ENCODE results near the gene TRIM44.
"Not testable (repeated sequence)": the region's sequence is repeated elsewhere in the genome, so short reads cannot be mapped to it uniquely, and the experiment has no call there.

TRIM44 gene

DNA sequence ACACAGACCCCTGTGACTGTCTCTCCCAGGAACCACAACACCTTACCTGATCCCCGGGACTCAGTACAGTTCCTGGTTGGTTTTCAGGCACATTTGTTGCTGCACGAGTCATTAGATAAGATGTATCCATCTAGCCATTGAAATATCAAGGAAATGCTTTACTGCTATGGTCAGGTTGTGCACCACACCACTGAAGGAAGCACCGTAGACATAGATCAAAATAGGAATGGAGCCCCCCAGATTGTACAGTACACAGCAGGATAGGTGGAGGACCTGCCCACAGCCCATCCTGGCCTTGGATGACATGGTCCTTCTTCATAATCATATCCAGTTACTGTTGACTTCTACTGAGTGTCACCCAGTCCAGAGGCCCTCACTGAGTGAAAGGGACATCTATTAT, 195.3 kb downstream of the TRIM44 start:
- intact Hi-C loops (cut with micrococcal nuclease) = no loop called here
- Mint-ChIP-seq H3K4me3 (no peak overlapping the region), H3K27ac (no peak overlapping the region), H3K9me3 (no peaks in the 10 kb centered on the region), H3K27me3 (peaks cover 2% of the 10 kb centered on the region), H3K4me1 (ENCODE audit: low read depth) (no peaks in the 10 kb centered on the region), H3K36me3 (ENCODE audit: low read depth) (no peaks in the 10 kb centered on the region)

DNA sequence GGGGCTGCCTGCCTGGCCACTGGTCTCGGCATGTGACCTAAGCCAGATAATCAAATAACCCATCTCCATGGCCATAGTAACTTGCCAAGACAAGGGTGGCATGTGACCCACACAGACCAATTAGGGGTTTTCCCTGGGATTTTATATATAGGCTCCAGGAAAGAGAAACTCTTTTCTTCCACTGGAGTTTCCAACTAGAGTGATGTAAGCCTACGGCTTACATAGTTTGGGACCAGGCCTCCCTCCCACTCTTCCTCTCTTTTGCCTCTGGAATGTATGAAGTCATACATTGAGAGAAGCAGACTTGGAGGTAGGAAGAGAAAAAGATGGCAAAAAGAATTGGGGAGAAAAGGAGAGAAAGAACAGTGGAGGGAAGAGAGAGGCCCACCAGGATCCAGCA, 196.7 kb downstream of the TRIM44 start:
- H3K36me3 Mint-ChIP-seq (ENCODE audit: low read depth) = no peaks in the 10 kb centered on the region
- no peaks in the 10 kb centered on the region for H3K4me1 Mint-ChIP-seq (ENCODE audit: low read depth)
- intact Hi-C loops (cut with micrococcal nuclease) = no loop called here
- no peaks in the 10 kb centered on the region for H3K9me3 Mint-ChIP-seq
- H3K27ac Mint-ChIP-seq = no peak overlapping the region
- H3K4me3 Mint-ChIP-seq = no peak overlapping the region
- peaks cover 2% of the 10 kb centered on the region for H3K27me3 Mint-ChIP-seq

DNA sequence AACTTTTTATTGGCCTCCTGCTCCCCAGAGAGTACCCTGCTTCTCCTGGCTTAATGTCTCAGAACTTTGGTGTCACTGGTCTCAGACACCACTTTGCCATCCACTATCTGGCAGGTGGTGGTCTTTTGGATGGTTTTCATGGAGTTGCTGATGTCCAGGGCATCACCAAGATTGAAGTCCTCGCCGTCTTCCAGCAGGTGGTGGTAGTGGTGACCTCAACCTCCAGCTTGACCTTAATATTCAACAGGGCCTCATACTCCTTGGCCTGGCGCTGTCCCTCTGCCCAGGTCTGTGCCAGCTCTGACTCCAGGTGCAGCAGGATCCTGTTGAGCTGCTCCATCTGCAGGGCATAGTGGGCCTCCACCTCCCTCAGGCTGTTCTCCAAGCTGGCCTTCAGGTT, 197.6 kb downstream of the TRIM44 start:
- H3K27me3 Mint-ChIP-seq; H3K27ac Mint-ChIP-seq; H3K4me1 Mint-ChIP-seq (ENCODE audit: low read depth); H3K9me3 Mint-ChIP-seq; H3K4me3 Mint-ChIP-seq; H3K36me3 Mint-ChIP-seq (ENCODE audit: low read depth); intact Hi-C loops (cut with micrococcal nuclease): not testable (repeated sequence)

DNA sequence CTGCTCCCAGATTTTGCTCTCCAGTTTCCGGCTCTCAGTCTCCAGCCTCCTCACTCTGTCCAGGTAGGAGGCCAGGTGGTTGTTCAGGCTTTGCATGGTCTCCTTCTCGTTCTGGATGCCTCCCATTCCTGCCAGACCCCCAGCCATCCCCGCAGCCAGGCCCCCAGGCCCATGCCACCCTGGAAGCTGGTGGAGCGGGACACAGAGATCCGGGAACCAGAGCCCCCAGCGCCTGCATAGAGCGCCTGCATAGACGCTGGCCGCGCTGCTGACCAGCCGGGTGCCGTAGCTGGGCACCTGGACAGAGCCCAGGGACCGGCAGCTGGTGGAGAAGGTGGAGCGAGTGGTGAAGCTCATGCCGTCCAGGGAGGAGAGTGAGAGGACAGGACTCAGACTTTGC, 198.6 kb downstream of the TRIM44 start:
- Mint-ChIP-seq H3K4me1 (ENCODE audit: low read depth) (no peaks in the 10 kb centered on the region), H3K4me3 (no peak overlapping the region), H3K9me3 (no peaks in the 10 kb centered on the region), H3K36me3 (ENCODE audit: low read depth) (no peaks in the 10 kb centered on the region), H3K27me3 (peaks cover 2% of the 10 kb centered on the region), H3K27ac (no peak overlapping the region)
- intact Hi-C loops (cut with micrococcal nuclease) = no loop called here

DNA sequence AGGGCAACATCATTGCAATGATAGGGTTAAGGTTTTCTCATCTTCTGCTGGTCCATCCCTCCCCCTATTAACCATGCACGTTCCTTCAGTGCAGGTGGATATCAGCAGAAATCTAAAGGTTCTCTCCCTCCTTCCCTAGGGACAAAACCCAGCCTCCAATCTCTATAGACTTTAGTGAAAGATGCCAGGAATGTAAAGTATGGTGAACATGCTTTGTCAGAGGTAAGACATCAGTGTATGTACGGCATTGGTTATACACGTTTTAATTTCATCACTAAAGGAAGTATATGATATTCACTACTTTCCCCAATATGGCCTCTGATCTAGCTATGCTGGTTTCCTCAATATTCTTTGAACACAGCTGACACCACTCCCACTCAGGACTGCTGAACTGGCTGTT, 200.1 kb downstream of the TRIM44 start:
- H3K36me3 Mint-ChIP-seq (ENCODE audit: low read depth) = no peaks in the 10 kb centered on the region
- H3K27ac Mint-ChIP-seq = no peak overlapping the region
- no peak overlapping the region for H3K4me3 Mint-ChIP-seq
- intact Hi-C loops (cut with micrococcal nuclease) = no loop called here
- H3K9me3 Mint-ChIP-seq = peaks cover 3% of the 10 kb centered on the region
- peaks cover 2% of the 10 kb centered on the region for H3K27me3 Mint-ChIP-seq
- no peaks in the 10 kb centered on the region for H3K4me1 Mint-ChIP-seq (ENCODE audit: low read depth)

DNA sequence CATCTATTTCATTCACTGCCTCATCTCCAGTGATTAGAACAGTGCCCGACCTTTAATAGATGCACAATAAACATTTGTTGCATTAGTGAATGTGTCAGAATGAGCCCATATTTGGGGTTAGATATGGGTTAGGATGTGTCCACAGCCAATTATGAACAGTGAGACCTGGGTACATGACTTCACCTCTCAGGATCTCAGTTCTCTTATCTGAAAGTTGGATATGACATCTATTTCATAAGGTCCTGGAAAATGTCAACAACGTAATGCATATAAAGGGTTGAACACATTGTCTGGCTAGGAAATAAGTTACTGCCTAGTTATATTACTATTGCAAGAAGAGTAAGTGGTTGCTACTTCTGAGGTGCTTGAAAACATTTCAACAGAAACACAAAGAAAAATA, 201.6 kb downstream of the TRIM44 start:
- Mint-ChIP-seq H3K27me3 (peaks cover 5% of the 10 kb centered on the region), H3K4me1 (ENCODE audit: low read depth) (no peaks in the 10 kb centered on the region), H3K4me3 (no peak overlapping the region), H3K36me3 (ENCODE audit: low read depth) (no peaks in the 10 kb centered on the region), H3K27ac (no peak overlapping the region), H3K9me3 (peaks cover 18% of the 10 kb centered on the region)
- intact Hi-C loops (cut with micrococcal nuclease) = no loop called here

DNA sequence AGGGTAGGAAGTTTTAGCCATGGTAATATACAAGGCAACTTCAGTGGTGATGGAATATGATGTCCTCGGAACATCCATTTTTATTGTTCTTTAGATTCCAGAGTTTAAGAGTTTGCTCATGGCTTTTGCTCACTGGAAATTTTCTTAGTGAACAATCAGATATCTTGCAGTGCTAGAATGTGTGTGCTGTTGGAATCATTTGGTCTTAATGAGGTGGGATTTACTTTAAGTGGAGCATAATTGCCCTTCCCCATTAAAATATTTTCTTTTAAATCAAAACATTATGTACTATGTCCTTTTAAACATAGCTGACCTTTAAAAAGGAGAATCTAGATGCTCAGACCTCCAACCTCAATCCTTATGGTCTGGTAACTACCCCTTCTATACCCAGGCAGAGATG, 204.0 kb downstream of the TRIM44 start:
- intact Hi-C loops (cut with micrococcal nuclease) = no loop called here
- Mint-ChIP-seq H3K27ac (no peak overlapping the region), H3K4me1 (ENCODE audit: low read depth) (peaks cover 10% of the 10 kb centered on the region), H3K9me3 (peaks cover 18% of the 10 kb centered on the region), H3K27me3 (peaks cover 5% of the 10 kb centered on the region), H3K4me3 (no peak overlapping the region), H3K36me3 (ENCODE audit: low read depth) (no peaks in the 10 kb centered on the region)
